Measurements from ENCODE around the gene AUH. TPM values are rescaled to one million over a fixed set of nuclear protein-coding genes. Genes with fewer than 3 reads are reported as not detected.

AUH gene, protein sequence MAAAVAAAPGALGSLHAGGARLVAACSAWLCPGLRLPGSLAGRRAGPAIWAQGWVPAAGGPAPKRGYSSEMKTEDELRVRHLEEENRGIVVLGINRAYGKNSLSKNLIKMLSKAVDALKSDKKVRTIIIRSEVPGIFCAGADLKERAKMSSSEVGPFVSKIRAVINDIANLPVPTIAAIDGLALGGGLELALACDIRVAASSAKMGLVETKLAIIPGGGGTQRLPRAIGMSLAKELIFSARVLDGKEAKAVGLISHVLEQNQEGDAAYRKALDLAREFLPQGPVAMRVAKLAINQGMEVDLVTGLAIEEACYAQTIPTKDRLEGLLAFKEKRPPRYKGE
- 10 to 100 TPM; 13.6 to 16.8 TPM for total RNA-seq
- 10 to 100 TPM; 20.5 to 33.7 (median 23.7) TPM for polyA plus RNA-seq (ENCODE audit: insufficient read length in 6 of 6)
- long read RNA-seq, donor 1, transcript AUH-202 (10 exons, 1,577 nt): major isoform, 7 of 13 reads
- long read RNA-seq, donor 1, partial matches to known transcripts: 6 of 13 reads
- long read RNA-seq, donor 1, other reads (novel, unspliced or antisense): 0 of 13 reads
- long read RNA-seq, donor 2, transcript AUH-202 (10 exons, 1,577 nt): major isoform, 5 of 24 reads
- long read RNA-seq, donor 2, partial matches to known transcripts: 19 of 24 reads
- long read RNA-seq, donor 2, other reads (novel, unspliced or antisense): 0 of 24 reads
- long read RNA-seq, donor 3, transcript AUH-202 (10 exons, 1,577 nt): major isoform, 6 of 16 reads
- long read RNA-seq, donor 3, partial matches to known transcripts: 10 of 16 reads
- long read RNA-seq, donor 3, other reads (novel, unspliced or antisense): 0 of 16 reads
- long read RNA-seq, donor 4, transcript AUH-202 (10 exons, 1,577 nt): major isoform, 8 of 11 reads
- long read RNA-seq, donor 4, partial matches to known transcripts: 0 of 11 reads
- long read RNA-seq, donor 4, other reads (novel, unspliced or antisense): 3 of 11 reads
- long read RNA-seq, donor 5, transcript AUH-202 (10 exons, 1,577 nt): major isoform, 8 of 31 reads
- long read RNA-seq, donor 5, partial matches to known transcripts: 23 of 31 reads
- long read RNA-seq, donor 5, other reads (novel, unspliced or antisense): 0 of 31 reads
- long read RNA-seq, donor 6, transcript AUH-202 (10 exons, 1,577 nt): major isoform, 5 of 12 reads
- long read RNA-seq, donor 6, partial matches to known transcripts: 6 of 12 reads
- long read RNA-seq, donor 6, other reads (novel, unspliced or antisense): 0 of 12 reads
- long read RNA-seq, donor 7, partial matches to known transcripts: 5 of 6 reads
- long read RNA-seq, donor 7, other reads (novel, unspliced or antisense): 0 of 6 reads
- long read RNA-seq, donor 8, partial matches to known transcripts: 0 of 2 reads
- long read RNA-seq, donor 8, other reads (novel, unspliced or antisense): 0 of 2 reads
- long read RNA-seq, donor 9: 0 reads
- long read RNA-seq, donor 10, transcript AUH-202 (10 exons, 1,577 nt): major isoform, 6 of 7 reads
- long read RNA-seq, donor 10, partial matches to known transcripts: 0 of 7 reads
- long read RNA-seq, donor 10, other reads (novel, unspliced or antisense): 0 of 7 reads
- long read RNA-seq, donor 11, partial matches to known transcripts: 0 of 1 reads
- long read RNA-seq, donor 11, other reads (novel, unspliced or antisense): 0 of 1 reads
- long read RNA-seq, donor 12, transcript AUH-202 (10 exons, 1,577 nt): major isoform, 5 of 11 reads
- long read RNA-seq, donor 12, partial matches to known transcripts: 6 of 11 reads
- long read RNA-seq, donor 12, other reads (novel, unspliced or antisense): 0 of 11 reads

- TF ChIP-seq, protein P1, sequence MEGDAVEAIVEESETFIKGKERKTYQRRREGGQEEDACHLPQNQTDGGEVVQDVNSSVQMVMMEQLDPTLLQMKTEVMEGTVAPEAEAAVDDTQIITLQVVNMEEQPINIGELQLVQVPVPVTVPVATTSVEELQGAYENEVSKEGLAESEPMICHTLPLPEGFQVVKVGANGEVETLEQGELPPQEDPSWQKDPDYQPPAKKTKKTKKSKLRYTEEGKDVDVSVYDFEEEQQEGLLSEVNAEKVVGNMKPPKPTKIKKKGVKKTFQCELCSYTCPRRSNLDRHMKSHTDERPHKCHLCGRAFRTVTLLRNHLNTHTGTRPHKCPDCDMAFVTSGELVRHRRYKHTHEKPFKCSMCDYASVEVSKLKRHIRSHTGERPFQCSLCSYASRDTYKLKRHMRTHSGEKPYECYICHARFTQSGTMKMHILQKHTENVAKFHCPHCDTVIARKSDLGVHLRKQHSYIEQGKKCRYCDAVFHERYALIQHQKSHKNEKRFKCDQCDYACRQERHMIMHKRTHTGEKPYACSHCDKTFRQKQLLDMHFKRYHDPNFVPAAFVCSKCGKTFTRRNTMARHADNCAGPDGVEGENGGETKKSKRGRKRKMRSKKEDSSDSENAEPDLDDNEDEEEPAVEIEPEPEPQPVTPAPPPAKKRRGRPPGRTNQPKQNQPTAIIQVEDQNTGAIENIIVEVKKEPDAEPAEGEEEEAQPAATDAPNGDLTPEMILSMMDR (IDR thresholded peaks at IDR 0.05): no peak
- ATAC-seq: peak; percentile 98
- intact Hi-C loops (cut with DNase I): no loop called here
- H3K36me3 ChIP-seq: no peaks in the 10 kb centered on the region
- H3K4me1 ChIP-seq: peaks cover 11 to 31% of the 10 kb centered on the region in 2 donors
- no peaks in the 10 kb centered on the region for H3K9me3 ChIP-seq
- H3K27ac ChIP-seq: peak within 1 kb of the TSS; percentile 85 to 88
- DNase-seq: peak; percentile 79 to 98 (median 90)
- no peaks in the 10 kb centered on the region for H3K27me3 ChIP-seq
- peak within 1 kb of the TSS; percentile 99 to 100 for H3K4me3 ChIP-seq
These were observed at the start of gene AUH for GRCh38 chr9:91361291-91362050. Gene AUH, minus strand, starts transcription at chr9:91361918. Its CDS starts 29 bp downstream, at chr9:91361889.

DNA sequence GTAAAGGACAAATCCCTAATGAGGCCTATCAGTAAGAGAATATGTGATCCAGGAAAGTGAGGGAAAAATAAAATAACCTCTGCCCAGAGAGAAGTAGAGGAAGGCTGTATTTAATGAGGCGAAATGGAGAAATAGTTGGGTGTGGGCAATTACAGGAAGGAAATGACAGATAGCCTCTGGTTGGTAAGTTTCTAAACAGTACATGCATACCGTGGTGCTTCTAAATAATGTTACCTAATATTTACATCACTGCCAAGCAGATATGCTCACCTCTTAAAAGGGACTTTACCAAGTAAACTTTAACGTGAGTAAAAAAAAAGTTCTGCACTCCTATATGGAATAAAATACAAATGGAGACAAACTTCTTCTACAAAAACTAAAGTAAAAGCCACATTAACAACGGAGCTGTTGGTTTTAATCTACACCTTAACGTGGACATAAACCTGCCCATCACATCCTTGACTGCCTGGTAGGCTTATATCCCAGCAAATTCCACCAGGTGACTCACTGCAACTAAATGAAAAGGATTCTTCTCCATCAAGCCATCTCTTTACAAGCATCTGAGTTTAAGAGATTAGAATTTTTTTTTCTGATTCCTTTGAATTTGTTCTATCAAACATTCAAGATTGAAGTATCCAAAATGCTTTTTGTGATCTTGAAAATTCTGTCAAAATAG lies 49.5 kb upstream of the AUH start:
- peaks cover 9 to 80% of the 10 kb centered on the region in 2 donors for H3K4me1 ChIP-seq
- ATAC-seq: peak; percentile 54
- DNase-seq: no peak
- TF ChIP-seq, protein P1 (IDR thresholded peaks at IDR 0.05): no peak
- H3K27ac ChIP-seq: peak overlapping the region; percentile 7 to 68
- H3K4me3 ChIP-seq: no peak overlapping the region
- H3K9me3 ChIP-seq: no peaks in the 10 kb centered on the region
- intact Hi-C loops (cut with DNase I): no loop called here
- H3K36me3 ChIP-seq: peaks cover 0 to 40% of the 10 kb centered on the region in 2 donors
- no peaks in the 10 kb centered on the region for H3K27me3 ChIP-seq

GRCh38 chr9:91410161-91410560 lies 48.4 kb upstream of the AUH start:
- Histone ChIP-seq H3K9me3 (no peaks in the 10 kb centered on the region), H3K27me3 (no peaks in the 10 kb centered on the region), H3K4me3 (no peak overlapping the region), H3K4me1 (peaks cover 9 to 70% of the 10 kb centered on the region in 2 donors), H3K27ac (peak overlapping the region in 1 of 2 donors; percentile 68), H3K36me3 (peaks cover 0 to 40% of the 10 kb centered on the region in 2 donors)
- intact Hi-C loops (cut with DNase I): no loop called here
- TF ChIP-seq, protein P1 (IDR thresholded peaks at IDR 0.05): no peak
- ATAC-seq: no peak
- DNase-seq: no peak
